ENCODE measurements around the gene TMEM63A. TPM values are rescaled to one million over a fixed set of nuclear protein-coding genes. Genes with fewer than 3 reads are reported as not detected.

TMEM63A gene
- total RNA-seq, 1 experiment from 2014 or later = 91.7 TPM

- Mint-ChIP-seq H3K36me3 (peaks cover 76% of the 10 kb centered on the region), H3K27ac (no peak overlapping the region), H3K27me3 (ENCODE audit: low read depth) (no peaks in the 10 kb centered on the region), H3K4me3 (no peak overlapping the region), H3K9me3 (no peaks in the 10 kb centered on the region), H3K4me1 (no peaks in the 10 kb centered on the region)
- ATAC-seq = no peak
- TF ChIP-seq NR2C2 (CRISPR knock-in tag; IDR thresholded peaks at IDR 0.05) (no peak), FOXJ3 (CRISPR knock-in tag; IDR thresholded peaks at IDR 0.05; ENCODE audit: borderline replicate concordance) (no peak), E2F5 (CRISPR knock-in tag; IDR thresholded peaks at IDR 0.05) (no peak), CREM (CRISPR knock-in tag; IDR thresholded peaks at IDR 0.05) (no peak), ELF4 (CRISPR knock-in tag; IDR thresholded peaks at IDR 0.05; ENCODE audit: low read depth) (no peak), ZNF317 (CRISPR knock-in tag; IDR thresholded peaks at IDR 0.05; ENCODE audit: borderline replicate concordance, low read depth) (no peak), EMX1 (CRISPR knock-in tag; IDR thresholded peaks at IDR 0.05) (no peak), ZNF396 (CRISPR knock-in tag; IDR thresholded peaks at IDR 0.05; ENCODE audit: borderline replicate concordance) (no peak), SOX15 (CRISPR knock-in tag; IDR thresholded peaks at IDR 0.05) (no peak), KAT7 (CRISPR knock-in tag; IDR thresholded peaks at IDR 0.05; ENCODE audit: borderline replicate concordance) (no peak), RELA (CRISPR knock-in tag; IDR thresholded peaks at IDR 0.05; ENCODE audit: borderline replicate concordance) (no peak), NFYB (CRISPR knock-in tag; conservative IDR thresholded peaks at IDR 0.05; ENCODE audit: low read depth) (no peak), ZNF121 (CRISPR knock-in tag; IDR thresholded peaks at IDR 0.05) (no peak)
- TF ChIP-seq, protein P1, sequence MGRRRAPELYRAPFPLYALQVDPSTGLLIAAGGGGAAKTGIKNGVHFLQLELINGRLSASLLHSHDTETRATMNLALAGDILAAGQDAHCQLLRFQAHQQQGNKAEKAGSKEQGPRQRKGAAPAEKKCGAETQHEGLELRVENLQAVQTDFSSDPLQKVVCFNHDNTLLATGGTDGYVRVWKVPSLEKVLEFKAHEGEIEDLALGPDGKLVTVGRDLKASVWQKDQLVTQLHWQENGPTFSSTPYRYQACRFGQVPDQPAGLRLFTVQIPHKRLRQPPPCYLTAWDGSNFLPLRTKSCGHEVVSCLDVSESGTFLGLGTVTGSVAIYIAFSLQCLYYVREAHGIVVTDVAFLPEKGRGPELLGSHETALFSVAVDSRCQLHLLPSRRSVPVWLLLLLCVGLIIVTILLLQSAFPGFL (CRISPR knock-in tag; IDR thresholded peaks at IDR 0.05; ENCODE audit: borderline replicate concordance) = no peak
- TF ChIP-seq, protein P2, sequence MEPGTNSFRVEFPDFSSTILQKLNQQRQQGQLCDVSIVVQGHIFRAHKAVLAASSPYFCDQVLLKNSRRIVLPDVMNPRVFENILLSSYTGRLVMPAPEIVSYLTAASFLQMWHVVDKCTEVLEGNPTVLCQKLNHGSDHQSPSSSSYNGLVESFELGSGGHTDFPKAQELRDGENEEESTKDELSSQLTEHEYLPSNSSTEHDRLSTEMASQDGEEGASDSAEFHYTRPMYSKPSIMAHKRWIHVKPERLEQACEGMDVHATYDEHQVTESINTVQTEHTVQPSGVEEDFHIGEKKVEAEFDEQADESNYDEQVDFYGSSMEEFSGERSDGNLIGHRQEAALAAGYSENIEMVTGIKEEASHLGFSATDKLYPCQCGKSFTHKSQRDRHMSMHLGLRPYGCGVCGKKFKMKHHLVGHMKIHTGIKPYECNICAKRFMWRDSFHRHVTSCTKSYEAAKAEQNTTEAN (CRISPR knock-in tag; IDR thresholded peaks at IDR 0.05) = no peak
- TF ChIP-seq, protein P3, sequence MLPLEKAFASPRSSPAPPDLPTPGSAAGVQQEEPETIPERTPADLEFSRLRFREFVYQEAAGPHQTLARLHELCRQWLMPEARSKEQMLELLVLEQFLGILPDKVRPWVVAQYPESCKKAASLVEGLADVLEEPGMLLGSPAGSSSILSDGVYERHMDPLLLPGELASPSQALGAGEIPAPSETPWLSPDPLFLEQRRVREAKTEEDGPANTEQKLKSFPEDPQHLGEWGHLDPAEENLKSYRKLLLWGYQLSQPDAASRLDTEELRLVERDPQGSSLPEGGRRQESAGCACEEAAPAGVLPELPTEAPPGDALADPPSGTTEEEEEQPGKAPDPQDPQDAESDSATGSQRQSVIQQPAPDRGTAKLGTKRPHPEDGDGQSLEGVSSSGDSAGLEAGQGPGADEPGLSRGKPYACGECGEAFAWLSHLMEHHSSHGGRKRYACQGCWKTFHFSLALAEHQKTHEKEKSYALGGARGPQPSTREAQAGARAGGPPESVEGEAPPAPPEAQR (CRISPR knock-in tag; IDR thresholded peaks at IDR 0.05) = no peak
- TF ChIP-seq, protein P4, sequence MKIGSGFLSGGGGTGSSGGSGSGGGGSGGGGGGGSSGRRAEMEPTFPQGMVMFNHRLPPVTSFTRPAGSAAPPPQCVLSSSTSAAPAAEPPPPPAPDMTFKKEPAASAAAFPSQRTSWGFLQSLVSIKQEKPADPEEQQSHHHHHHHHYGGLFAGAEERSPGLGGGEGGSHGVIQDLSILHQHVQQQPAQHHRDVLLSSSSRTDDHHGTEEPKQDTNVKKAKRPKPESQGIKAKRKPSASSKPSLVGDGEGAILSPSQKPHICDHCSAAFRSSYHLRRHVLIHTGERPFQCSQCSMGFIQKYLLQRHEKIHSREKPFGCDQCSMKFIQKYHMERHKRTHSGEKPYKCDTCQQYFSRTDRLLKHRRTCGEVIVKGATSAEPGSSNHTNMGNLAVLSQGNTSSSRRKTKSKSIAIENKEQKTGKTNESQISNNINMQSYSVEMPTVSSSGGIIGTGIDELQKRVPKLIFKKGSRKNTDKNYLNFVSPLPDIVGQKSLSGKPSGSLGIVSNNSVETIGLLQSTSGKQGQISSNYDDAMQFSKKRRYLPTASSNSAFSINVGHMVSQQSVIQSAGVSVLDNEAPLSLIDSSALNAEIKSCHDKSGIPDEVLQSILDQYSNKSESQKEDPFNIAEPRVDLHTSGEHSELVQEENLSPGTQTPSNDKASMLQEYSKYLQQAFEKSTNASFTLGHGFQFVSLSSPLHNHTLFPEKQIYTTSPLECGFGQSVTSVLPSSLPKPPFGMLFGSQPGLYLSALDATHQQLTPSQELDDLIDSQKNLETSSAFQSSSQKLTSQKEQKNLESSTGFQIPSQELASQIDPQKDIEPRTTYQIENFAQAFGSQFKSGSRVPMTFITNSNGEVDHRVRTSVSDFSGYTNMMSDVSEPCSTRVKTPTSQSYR (CRISPR knock-in tag; IDR thresholded peaks at IDR 0.05) = no peak
- TF ChIP-seq, protein P5, sequence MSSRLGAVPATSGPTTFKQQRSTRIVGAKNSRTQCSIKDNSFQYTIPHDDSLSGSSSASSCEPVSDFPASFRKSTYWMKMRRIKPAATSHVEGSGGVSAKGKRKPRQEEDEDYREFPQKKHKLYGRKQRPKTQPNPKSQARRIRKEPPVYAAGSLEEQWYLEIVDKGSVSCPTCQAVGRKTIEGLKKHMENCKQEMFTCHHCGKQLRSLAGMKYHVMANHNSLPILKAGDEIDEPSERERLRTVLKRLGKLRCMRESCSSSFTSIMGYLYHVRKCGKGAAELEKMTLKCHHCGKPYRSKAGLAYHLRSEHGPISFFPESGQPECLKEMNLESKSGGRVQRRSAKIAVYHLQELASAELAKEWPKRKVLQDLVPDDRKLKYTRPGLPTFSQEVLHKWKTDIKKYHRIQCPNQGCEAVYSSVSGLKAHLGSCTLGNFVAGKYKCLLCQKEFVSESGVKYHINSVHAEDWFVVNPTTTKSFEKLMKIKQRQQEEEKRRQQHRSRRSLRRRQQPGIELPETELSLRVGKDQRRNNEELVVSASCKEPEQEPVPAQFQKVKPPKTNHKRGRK (CRISPR knock-in tag; IDR thresholded peaks at IDR 0.05; ENCODE audit: borderline replicate concordance) = no peak
- POLR2A ChIA-PET = no interaction called here
- no peak for DNase-seq (ENCODE audit: low spot score)
- CTCF ChIA-PET = interaction anchor here (0.9 kb wide), 1 partner anchor 124 kb away, joined by 3 read pairs; no protein-coding TSS in a partner anchor
Measured at GRCh38 chr1:225863167-225863566, 19.0 kb downstream of the TMEM63A start.
